ENCODE results near the gene PTH1R. TPM values are rescaled to one million over a fixed set of nuclear protein-coding genes. Genes with fewer than 3 reads are reported as not detected.
A peak's percentile ranks its signal among the peaks of the same experiment; 100 is the strongest.

The PTH1R gene
- total RNA-seq, 1 donor, result not detected

DNA sequence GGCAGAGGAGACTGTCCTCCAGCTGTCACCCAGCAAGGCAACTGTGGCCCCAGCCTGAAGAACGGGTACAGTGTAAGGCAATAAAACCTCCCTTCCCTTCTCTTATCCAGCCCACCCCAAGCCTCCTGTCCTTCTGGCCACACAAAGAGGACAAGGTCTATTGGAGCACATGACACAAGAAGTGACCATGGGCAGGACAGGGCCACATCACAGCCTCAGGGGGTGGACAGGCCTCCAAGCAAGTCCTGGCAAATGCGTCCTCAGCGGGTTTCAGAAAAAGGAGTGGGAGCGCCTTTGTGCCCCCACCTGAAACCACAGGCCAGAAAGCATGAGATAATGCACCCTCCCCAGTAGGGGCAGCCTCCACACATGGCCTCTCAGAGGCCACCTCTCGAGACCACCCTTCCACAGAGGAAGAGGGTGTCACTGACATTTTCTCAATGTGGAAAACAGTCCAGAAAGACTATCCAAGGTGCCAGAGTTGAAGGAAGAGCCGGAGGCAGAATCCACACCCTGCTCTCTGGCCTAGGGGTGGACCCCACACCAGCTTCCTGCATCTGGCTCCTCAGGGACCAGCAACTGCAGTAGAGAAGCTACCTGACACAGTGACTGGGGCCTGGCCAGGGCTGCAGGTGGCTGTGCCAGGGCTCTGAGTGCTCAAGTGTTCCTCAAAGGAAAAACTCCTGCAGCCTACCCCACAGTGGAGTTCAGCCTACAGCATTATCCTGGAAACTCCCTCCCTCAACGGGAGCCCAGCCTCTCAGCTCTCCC lies 55.1 kb downstream of the PTH1R start:
- DNase-seq (ENCODE audit: low read depth), result no peak
- H3K4me3 ChIP-seq (ENCODE audit: low read depth, low read length), result no peak overlapping the region
- TF ChIP-seq, protein P1, sequence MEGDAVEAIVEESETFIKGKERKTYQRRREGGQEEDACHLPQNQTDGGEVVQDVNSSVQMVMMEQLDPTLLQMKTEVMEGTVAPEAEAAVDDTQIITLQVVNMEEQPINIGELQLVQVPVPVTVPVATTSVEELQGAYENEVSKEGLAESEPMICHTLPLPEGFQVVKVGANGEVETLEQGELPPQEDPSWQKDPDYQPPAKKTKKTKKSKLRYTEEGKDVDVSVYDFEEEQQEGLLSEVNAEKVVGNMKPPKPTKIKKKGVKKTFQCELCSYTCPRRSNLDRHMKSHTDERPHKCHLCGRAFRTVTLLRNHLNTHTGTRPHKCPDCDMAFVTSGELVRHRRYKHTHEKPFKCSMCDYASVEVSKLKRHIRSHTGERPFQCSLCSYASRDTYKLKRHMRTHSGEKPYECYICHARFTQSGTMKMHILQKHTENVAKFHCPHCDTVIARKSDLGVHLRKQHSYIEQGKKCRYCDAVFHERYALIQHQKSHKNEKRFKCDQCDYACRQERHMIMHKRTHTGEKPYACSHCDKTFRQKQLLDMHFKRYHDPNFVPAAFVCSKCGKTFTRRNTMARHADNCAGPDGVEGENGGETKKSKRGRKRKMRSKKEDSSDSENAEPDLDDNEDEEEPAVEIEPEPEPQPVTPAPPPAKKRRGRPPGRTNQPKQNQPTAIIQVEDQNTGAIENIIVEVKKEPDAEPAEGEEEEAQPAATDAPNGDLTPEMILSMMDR (IDR thresholded peaks at IDR 0.05; ENCODE audit: insufficient read depth, low read length), result no peak

DNA sequence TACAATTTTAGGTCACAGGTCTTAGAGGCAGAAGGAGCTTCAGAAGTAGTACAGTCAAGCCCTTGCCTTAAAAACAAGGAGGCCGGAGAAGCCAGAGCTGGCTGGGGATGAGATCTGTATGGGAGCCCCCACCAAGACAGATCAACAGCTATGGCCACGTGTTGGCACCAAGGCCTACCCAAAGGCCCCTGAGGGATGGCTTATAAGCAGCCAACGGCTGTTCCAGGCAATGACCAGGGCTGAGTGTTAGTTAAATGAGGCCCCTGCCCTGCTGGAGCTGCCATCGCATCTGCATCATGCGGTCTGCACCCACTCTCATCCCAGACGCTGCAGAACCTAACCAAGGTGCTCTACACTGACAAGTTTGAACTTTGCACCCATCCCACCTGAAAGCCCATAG lies 55.7 kb downstream of the PTH1R start:
- H3K4me3 ChIP-seq (ENCODE audit: low read depth, low read length), result no peak overlapping the region
- TF ChIP-seq, protein P1 (IDR thresholded peaks at IDR 0.05; ENCODE audit: insufficient read depth, low read length), result no peak
- no peak for DNase-seq (ENCODE audit: low read depth)

DNA sequence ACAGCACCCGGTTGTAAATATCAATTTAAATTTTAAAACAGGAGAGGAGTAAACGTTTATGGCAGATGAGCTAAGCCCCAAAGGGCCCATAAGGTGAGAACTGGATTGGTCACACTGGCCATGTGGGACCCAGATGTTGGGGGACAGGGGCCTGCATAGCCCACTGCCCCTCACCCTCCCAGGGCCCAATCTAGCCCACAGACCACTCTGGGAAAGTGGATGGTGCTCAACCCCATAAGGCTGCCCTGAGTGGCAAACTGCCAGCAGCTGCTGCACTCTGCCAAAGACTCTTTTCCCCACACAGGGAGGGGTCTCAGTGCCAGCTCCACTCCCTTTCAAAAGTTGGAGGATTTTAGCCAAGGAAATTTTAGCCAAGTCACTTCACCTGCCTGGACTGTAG lies 56.6 kb downstream of the PTH1R start:
- TF ChIP-seq, protein P1 (IDR thresholded peaks at IDR 0.05; ENCODE audit: insufficient read depth, low read length), result no peak
- no peak for DNase-seq (ENCODE audit: low read depth)
- H3K4me3 ChIP-seq (ENCODE audit: low read depth, low read length), result no peak overlapping the region

DNA sequence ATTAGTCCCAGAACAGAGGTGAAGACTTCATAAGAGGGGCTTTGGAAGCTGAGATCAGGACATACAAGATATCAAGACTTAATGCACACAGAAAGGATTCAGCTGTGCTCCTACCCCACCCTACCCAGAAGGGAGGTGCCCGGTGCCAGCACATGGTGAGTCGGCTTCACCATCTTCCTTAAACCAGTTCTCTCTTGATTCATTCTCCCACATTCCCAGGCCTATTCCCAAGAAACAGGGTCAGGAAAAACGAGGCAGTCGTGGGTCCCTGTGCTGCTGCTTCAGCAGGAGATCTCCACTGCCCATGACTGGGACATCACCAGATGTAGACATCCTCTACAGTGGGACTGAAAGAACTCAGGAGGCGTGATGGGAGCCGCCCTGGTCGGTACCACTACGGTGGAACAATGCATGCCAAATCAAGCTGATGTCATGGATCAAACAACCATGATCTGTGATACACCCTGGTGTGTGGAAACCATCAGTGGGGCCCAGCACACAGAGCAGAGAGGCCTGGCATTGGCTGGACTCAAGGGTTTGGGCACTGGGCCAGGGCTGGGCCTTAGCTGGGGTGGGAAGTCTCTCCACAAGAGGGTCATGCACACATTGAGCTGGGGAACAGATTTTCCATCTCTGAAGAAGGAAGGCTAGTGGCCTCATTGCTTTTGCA lies 57.1 kb downstream of the PTH1R start:
- TF ChIP-seq, protein P1 (IDR thresholded peaks at IDR 0.05; ENCODE audit: insufficient read depth, low read length), result no peak
- DNase-seq (ENCODE audit: low read depth), result peak; percentile 57

DNA sequence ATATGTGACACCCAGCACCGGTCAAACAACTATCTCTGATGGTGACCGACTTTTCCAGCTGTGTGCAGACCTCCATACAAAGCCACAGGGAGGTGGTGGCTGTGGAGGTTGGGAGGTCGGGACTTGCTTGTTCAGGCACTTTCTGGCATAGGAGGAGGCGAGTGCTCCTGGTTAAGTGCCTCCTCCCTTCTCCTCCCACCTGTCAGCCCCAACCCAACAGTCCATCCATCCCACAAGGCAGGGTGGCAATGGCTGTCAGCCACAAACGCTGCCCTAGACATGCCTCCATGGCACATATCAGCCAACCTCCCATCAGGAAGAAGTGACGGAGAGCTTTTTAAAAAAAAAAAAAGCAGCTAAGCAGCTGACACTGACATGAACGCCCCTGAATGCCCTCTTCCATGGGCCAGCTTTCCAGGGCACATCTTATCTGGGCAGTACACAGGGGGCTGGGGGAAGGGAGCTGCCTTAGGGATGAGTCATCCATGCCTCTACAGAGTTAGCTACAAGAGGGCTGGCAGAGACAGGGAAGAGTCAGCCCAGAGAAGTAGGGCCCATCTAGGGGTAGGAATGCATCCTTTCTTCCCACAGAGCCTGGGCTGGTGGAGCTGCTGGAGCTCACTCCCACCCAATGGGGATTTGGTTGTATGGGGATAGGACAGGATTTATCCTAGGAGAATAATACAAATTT lies 57.8 kb downstream of the PTH1R start:
- TF ChIP-seq, protein P1 (IDR thresholded peaks at IDR 0.05; ENCODE audit: insufficient read depth, low read length), result peak; percentile 96
- no peak overlapping the region for H3K4me3 ChIP-seq (ENCODE audit: low read depth, low read length)
- DNase-seq (ENCODE audit: low read depth), result peak; percentile 96

More for the DNA sequence above, 57.1 kb downstream of the PTH1R start:
- H3K4me3 ChIP-seq (ENCODE audit: low read depth, low read length), result no peak overlapping the region

DNA sequence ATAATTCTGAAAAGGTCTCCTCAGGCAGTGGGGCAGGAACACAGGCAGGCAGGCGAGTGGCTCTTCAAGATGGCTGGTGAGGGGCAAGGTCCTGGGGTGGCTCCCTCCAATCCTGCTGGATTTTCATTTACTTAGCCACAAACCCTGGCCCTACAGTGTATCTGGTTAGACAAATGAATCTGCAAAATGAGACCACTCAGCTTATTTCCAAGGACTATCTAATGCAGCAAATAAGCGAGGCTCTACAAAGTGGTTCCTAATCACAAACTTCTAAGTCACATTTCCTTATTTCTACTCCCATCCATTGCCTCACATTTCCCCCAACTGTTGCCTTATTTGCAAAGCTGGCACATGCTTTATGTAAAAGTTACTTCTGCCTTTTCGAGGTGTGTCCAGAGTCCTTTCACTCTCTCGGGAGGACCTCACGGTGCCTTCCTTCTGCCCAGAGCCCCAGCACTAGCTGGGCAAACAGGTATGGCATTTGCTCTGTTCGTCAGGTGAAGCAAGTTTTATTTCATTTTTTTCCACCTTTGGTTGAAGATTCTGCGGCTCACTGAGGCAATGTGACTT lies 58.6 kb downstream of the PTH1R start:
- DNase-seq (ENCODE audit: low read depth), result no peak
- TF ChIP-seq, protein P1 (IDR thresholded peaks at IDR 0.05; ENCODE audit: insufficient read depth, low read length), result no peak
- H3K4me3 ChIP-seq (ENCODE audit: low read depth, low read length), result no peak overlapping the region
